ENCODE measurements around the gene NIPA2. TPM values are rescaled to one million over a fixed set of nuclear protein-coding genes. Genes with fewer than 3 reads are reported as not detected.

Gene NIPA2
- polyA plus RNA-seq, 1 experiment, result 64.6 TPM

DNA sequence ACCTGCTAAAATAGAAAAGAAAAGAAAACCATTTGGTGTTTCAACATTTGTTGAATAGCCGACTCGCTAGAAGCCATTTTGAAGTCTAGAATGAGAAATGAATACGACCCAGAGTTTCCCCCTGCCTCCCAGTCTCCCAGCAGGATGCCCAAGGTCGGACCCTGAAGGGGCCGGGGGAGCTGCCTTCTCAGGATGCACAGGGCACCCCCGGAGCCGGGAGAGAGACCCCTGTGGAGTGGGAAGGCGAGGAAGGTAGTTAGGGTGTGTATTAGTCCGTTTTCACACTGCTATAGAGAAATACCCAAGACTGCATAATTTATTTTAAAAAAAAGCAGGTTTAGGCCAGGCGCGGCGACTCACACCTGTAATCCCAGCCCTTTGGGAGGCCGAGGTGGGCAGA lies 44.7 kb downstream of the NIPA2 start:
- Histone ChIP-seq H3K27me3 (ENCODE audit: control insufficient read depth, insufficient read depth, low read length) (no peaks in the 10 kb centered on the region), H3K9me3 (ENCODE audit: control insufficient read depth, insufficient read depth, low read length) (no peaks in the 10 kb centered on the region; the same call in 1 of the 2 replicates), H3K4me3 (ENCODE audit: low read depth, low read length) (no peak overlapping the region), H3K27ac (ENCODE audit: low read depth, low read length) (no peak overlapping the region)
- no peak for TF ChIP-seq CTCF (IDR thresholded peaks at IDR 0.05; ENCODE audit: low read depth, low read length)
- CTCF ChIA-PET, result no interaction called here
- POLR2A ChIA-PET, result interaction anchor here (0.6 kb wide), 1 partner anchor 113 kb away, joined by 3 read pairs; no protein-coding TSS in a partner anchor
- no peak for DNase-seq (ENCODE audit: low read depth, low spot score)

- ChIA-PET POLR2A (interaction anchor here (0.6 kb wide), 1 partner anchor 155 kb away, joined by 3 read pairs; the partner anchor contains the start of gene TUBGCP5), CTCF (no interaction called here)
Measured at GRCh38 chr15:22884344-22884743, 45.9 kb downstream of the NIPA2 start.

DNA sequence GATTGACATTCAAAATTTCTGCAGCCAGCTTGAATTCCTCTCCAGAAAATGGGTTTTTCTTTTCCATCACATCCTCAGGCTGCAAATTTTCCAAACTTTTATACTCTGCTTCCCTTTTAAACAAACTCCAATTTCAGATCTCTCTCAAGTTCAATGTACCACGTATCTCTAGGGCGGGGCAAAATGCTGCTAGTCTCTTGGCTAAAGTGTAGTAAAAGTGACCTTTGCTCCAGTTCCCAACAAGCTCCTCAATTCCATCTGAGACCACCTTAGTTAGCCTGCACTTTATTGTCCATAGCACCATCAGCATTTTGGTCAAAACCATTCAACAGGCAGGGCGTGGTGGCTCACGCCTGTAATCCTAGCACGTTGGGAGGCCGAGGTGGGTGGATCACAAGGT lies 46.7 kb downstream of the NIPA2 start:
- H3K9me3 ChIP-seq (ENCODE audit: control insufficient read depth, insufficient read depth, low read length), result no peaks in the 10 kb centered on the region
- no peaks in the 10 kb centered on the region for H3K27me3 ChIP-seq (ENCODE audit: control insufficient read depth, insufficient read depth, low read length)
- ChIA-PET CTCF (interaction anchor here (0.5 to 0.6 kb wide), 2 partner anchors 9 to 127 kb away, joined by 3 to 5 read pairs; no protein-coding TSS in a partner anchor), POLR2A (no interaction called here)
- no peak for DNase-seq (ENCODE audit: low read depth, low spot score)
- H3K4me3 ChIP-seq (ENCODE audit: low read depth, low read length), result no peak overlapping the region
- H3K27ac ChIP-seq (ENCODE audit: low read depth, low read length), result no peak overlapping the region
- no peak for TF ChIP-seq CTCF (IDR thresholded peaks at IDR 0.05; ENCODE audit: low read depth, low read length)

More at GRCh38 chr15:22884344-22884743, 45.9 kb downstream of the NIPA2 start:
- Histone ChIP-seq H3K9me3 (ENCODE audit: control insufficient read depth, insufficient read depth, low read length) (no peaks in the 10 kb centered on the region; the same call in 1 of the 2 replicates), H3K27ac (ENCODE audit: low read depth, low read length) (no peak overlapping the region), H3K4me3 (ENCODE audit: low read depth, low read length) (no peak overlapping the region), H3K27me3 (ENCODE audit: control insufficient read depth, insufficient read depth, low read length) (no peaks in the 10 kb centered on the region)
- no peak for TF ChIP-seq CTCF (IDR thresholded peaks at IDR 0.05; ENCODE audit: low read depth, low read length)
- DNase-seq (ENCODE audit: low read depth, low spot score), result no peak

DNA sequence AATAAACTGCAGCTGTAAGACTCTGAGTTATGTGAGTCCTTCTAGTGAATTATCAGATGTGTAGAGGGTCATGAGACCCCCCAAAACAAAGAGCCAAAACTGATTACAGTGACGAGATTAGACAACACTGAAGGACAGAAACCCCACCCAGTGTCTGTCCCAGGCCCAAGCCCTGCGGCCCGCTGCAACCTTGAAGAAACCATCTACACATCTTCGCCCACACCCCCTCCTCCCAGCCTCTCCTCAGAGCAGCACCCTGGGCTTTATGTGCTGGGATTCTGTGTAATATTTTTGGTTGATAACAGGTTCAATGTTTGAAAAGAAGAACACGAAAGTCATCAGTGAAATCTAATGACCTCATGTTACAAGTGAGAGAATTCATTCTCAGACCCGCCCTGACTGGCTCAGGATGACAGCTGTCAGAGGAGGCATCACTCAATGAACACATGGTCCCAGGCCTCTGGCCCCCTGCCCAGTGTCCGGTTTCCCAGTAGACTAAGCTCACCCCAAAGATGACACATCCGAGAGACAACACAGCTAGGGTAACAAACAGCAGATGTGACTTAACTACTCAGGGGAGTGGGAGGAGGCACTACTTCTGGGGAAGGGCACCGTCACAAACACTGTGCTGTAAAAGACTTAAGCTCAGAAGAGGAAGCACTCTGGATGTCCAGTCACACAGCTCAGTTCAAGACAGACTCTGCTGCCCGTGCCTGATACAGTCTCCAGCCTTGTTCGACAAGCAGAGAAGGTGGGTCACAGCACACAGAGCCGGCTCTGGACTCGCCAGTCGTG lies 48.9 kb downstream of the NIPA2 start:
- DNase-seq (ENCODE audit: low read depth, low spot score), result peak; percentile 36
- ChIA-PET POLR2A (interaction anchor here (1.1 to 1.3 kb wide), 3 partner anchors 11 to 93 kb away, joined by 3 to 7 read pairs (median 5); no protein-coding TSS in a partner anchor), CTCF (no interaction called here)
- no peaks in the 10 kb centered on the region; the same call in 1 of the 2 replicates for H3K9me3 ChIP-seq (ENCODE audit: control insufficient read depth, insufficient read depth, low read length)
- no peak overlapping the region for H3K4me3 ChIP-seq (ENCODE audit: low read depth, low read length)
- H3K27ac ChIP-seq (ENCODE audit: low read depth, low read length), result peak overlapping the region; percentile 93
- H3K27me3 ChIP-seq (ENCODE audit: control insufficient read depth, insufficient read depth, low read length), result no peaks in the 10 kb centered on the region
- no peak for TF ChIP-seq CTCF (IDR thresholded peaks at IDR 0.05; ENCODE audit: low read depth, low read length)

Measured in AG04450 (cell line).